PC-3 (cell line): Measurements from ENCODE around the gene ORC5. TPM values are rescaled to one million over a fixed set of nuclear protein-coding genes. Genes with fewer than 3 reads are reported as not detected.
"Not testable (repeated sequence)": the region's sequence is repeated elsewhere in the genome, so short reads cannot be mapped to it uniquely, and the experiment has no call there.

Experiments
- ATAC-seq: fragments of 200-7000 bp; cut with Tn5 transposase; 2 replicates; pipeline ENCODE4 v1.9.1; 2020; ENCODE audit warnings: mild to moderate bottlenecking, moderate library complexity
- BruUV-seq: library from RNA; stranded (reverse); fragments of 400-500 nt; replicated peaks from 2 replicates; lab custom pipeline; 2021; lab: Mats Ljungman, UMichigan
- CTCF ChIA-PET: fragments of 300-600 bp; sonication (Branson Sonifier 250); formaldehyde crosslinking; loops from one replicate; lab custom pipeline; 2022; ENCODE audit warnings: antibody characterized with exemption; lab: Charles Lee
- POLR2A ChIA-PET: fragments of 300-600 bp; sonication (Branson Sonifier 250); formaldehyde crosslinking; loops from one replicate; lab custom pipeline; 2022; ENCODE audit warnings: antibody characterized with exemption; ENCODE audit not compliant: unreplicated experiment; lab: Charles Lee
- DNase-seq: peaks from one replicate; pipeline ENCODE4 v3.0.0-alpha.2; 2015
- H2AFZ ChIP-seq: fragments of 300-600 bp; sonication (generic); 2 replicates; pipeline ENCODE4 v1.6.0; 2016; ENCODE audit warnings: antibody characterized with exemption, low read length
- H3F3A ChIP-seq: fragments of 300-600 bp; sonication (generic); one replicate; pipeline ENCODE4 v1.6.0; 2017; ENCODE audit warnings: antibody characterized with exemption, low read length, control low read depth, mild to moderate bottlenecking; ENCODE audit not compliant: unreplicated experiment
- H3K27ac ChIP-seq: fragments of 300-600 bp; sonication (generic); 2 replicates; pipeline ENCODE4 v1.5.1; 2016; ENCODE audit warnings: mild to moderate bottlenecking, low read length
- H3K27me3 ChIP-seq: fragments of 300-600 bp; sonication (generic); 2 replicates; pipeline ENCODE4 v1.6.1; 2016; ENCODE audit warnings: low read length, mixed read lengths
- H3K36me3 ChIP-seq: fragments of 300-600 bp; sonication (generic); 2 replicates; pipeline ENCODE4 v1.6.1; 2016; ENCODE audit warnings: low read depth, mixed run types, low read length, mixed read lengths
- H3K4me1 ChIP-seq: fragments of 300-600 bp; sonication (generic); 2 replicates; pipeline ENCODE4 v1.5.1; 2016; ENCODE audit warnings: low read length; ENCODE audit not compliant: insufficient read depth
- H3K4me2 ChIP-seq: fragments of 300-600 bp; sonication (generic); 2 replicates; pipeline ENCODE4 v1.6.0; 2016; ENCODE audit warnings: low read length
- H3K4me3 ChIP-seq: fragments of 300-600 bp; sonication (generic); 2 replicates; pipeline ENCODE4 v1.5.1; 2016; ENCODE audit warnings: mild to moderate bottlenecking, low read length, mixed read lengths
- H3K79me2 ChIP-seq: fragments of 300-600 bp; sonication (generic); 2 replicates; pipeline ENCODE4 v1.6.1; 2017; ENCODE audit warnings: low read length, mixed read lengths
- H3K9ac ChIP-seq: fragments of 300-600 bp; sonication (generic); 2 replicates; pipeline ENCODE4 v1.6.0; 2016; ENCODE audit warnings: mild to moderate bottlenecking, low read length
- H3K9me2 ChIP-seq: fragments of 300-600 bp; sonication (generic); replicated peaks from 2 replicates; pipeline ENCODE4 v1.6.1; 2016; ENCODE audit warnings: mixed run types, low read length, mixed read lengths
- H3K9me3 ChIP-seq: fragments of 300-600 bp; sonication (generic); 2 replicates; pipeline ENCODE4 v1.6.1; 2016; ENCODE audit warnings: low read length, mixed read lengths
- H4K20me1 ChIP-seq: fragments of 300-600 bp; sonication (generic); 2 replicates; pipeline ENCODE4 v1.6.1; 2016; ENCODE audit warnings: low read length, mixed read lengths
- EZH2 ChIP-seq: fragments of 300-600 bp; sonication (generic); IDR thresholded peaks from one replicate; pipeline ENCODE4 v1.6.1; 2017; ENCODE audit warnings: antibody characterized with exemption, mild to moderate bottlenecking, low read length; ENCODE audit not compliant: unreplicated experiment
- EZH2phosphoT487 ChIP-seq: fragments of 300-600 bp; sonication (generic); IDR thresholded peaks from 2 replicates; pipeline ENCODE4 v1.6.1; 2018; ENCODE audit warnings: mild to moderate bottlenecking, antibody characterized with exemption, low read length, borderline replicate concordance
- intact Hi-C: fragments of 100-400 bp; cut with micrococcal nuclease; formaldehyde crosslinking; loops from 2 replicates; pipeline ENCODE4 v1.9.0; 2023
- total RNA-seq: library from RNA; depleted of rRNA; stranded (reverse); fragments of >200 nt; gene quantifications from 2 replicates; pipeline ENCODE4 v1.2.3, GENCODE V29; 2014
- TF ChIP-seq, protein P1 (sequence below): fragments of 300-600 bp; sonication (generic); conservative IDR thresholded peaks from 2 replicates; pipeline ENCODE4 v1.5.1; 2017; ENCODE audit warnings: antibody characterized with exemption, low read depth, mild to moderate bottlenecking, low read length

Gene ORC5
- total RNA-seq, 1 experiment from 2014 or later, result 34.5 TPM

DNA sequence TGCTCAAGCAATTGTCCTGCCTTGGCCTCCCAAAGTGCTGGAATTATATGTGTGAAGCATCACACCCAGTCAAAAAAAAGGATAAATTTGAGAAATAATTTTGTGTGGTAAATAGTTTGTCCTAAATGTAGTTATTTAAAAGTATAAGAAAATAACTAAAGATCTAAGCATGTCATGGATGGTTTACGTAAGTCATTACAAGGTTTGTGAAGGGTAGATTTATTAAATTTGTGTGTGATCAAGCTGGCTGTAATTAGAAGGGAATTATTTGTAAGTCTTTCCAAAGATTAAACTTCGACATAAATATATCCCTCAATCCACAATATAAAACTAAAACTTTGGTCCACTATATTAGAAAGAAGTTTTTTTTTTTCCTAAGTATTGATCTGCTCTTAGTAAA lies 28.6 kb downstream of the ORC5 start:
- Histone ChIP-seq H3K4me3 (no peak overlapping the region), H2AFZ (no peak overlapping the region), H4K20me1 (no peaks in the 10 kb centered on the region), H3K27ac (no peak overlapping the region), H3F3A (no peaks in the 10 kb centered on the region), H3K9me3 (peaks cover 24% of the 10 kb centered on the region), H3K9ac (no peak overlapping the region), H3K4me1 (no peaks in the 10 kb centered on the region), H3K36me3 (peaks cover 60% of the 10 kb centered on the region), H3K27me3 (no peaks in the 10 kb centered on the region), H3K9me2 (no peaks in the 10 kb centered on the region), H3K4me2 (no peak overlapping the region), H3K79me2 (no peaks in the 10 kb centered on the region)
- BruUV-seq, result no TSS peak
- intact Hi-C loops, result no loop called here
- DNase-seq (peak; percentile 4), ATAC-seq (no peak)
- ChIA-PET CTCF (no interaction called here), POLR2A (interaction anchor here (0.6 kb wide), 1 partner anchor 24 kb away, joined by 3 read pairs; no protein-coding TSS in a partner anchor)
- TF ChIP-seq EZH2phosphoT487, result no peak
- TF ChIP-seq, protein P1, sequence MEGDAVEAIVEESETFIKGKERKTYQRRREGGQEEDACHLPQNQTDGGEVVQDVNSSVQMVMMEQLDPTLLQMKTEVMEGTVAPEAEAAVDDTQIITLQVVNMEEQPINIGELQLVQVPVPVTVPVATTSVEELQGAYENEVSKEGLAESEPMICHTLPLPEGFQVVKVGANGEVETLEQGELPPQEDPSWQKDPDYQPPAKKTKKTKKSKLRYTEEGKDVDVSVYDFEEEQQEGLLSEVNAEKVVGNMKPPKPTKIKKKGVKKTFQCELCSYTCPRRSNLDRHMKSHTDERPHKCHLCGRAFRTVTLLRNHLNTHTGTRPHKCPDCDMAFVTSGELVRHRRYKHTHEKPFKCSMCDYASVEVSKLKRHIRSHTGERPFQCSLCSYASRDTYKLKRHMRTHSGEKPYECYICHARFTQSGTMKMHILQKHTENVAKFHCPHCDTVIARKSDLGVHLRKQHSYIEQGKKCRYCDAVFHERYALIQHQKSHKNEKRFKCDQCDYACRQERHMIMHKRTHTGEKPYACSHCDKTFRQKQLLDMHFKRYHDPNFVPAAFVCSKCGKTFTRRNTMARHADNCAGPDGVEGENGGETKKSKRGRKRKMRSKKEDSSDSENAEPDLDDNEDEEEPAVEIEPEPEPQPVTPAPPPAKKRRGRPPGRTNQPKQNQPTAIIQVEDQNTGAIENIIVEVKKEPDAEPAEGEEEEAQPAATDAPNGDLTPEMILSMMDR, result no peak
- TF ChIP-seq EZH2, result no peak

DNA sequence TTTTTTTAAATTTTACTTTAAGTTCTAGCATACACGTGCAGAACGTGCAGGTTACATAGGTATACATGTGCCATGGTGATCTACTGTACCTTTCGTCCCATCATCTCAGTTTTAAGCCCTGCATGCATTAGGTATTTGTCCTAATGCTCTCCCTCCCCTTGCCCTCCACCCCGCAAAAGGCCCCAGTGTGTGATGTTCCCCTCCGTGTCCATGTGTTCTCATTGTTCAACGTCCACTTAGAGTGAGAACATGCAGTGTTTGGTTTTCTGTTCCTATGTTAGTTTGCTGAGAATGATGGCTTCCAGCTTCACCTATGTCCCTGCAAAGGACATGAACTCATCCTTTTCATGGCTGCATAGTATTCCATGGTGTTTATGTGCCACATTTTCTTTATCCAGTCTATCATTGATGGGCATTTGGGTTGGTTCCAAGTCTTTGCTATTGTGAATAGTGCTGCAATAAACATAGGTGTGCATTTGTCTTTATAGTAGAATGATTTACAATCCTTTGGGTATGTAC lies 30.2 kb downstream of the ORC5 start:
- H3K79me2 ChIP-seq, H3K27me3 ChIP-seq, CTCF ChIA-PET, POLR2A ChIA-PET, H3K4me1 ChIP-seq, H3K9me2 ChIP-seq, H3K4me2 ChIP-seq, H3K27ac ChIP-seq, H3F3A ChIP-seq, ATAC-seq, DNase-seq, H3K9ac ChIP-seq, BruUV-seq, H2AFZ ChIP-seq, H4K20me1 ChIP-seq, intact Hi-C loops, H3K4me3 ChIP-seq: not testable (repeated sequence)
- Histone ChIP-seq H3K9me3 (peaks cover 24% of the 10 kb centered on the region; the same call in 1 of the 2 replicates), H3K36me3 (peaks cover 46% of the 10 kb centered on the region)

DNA sequence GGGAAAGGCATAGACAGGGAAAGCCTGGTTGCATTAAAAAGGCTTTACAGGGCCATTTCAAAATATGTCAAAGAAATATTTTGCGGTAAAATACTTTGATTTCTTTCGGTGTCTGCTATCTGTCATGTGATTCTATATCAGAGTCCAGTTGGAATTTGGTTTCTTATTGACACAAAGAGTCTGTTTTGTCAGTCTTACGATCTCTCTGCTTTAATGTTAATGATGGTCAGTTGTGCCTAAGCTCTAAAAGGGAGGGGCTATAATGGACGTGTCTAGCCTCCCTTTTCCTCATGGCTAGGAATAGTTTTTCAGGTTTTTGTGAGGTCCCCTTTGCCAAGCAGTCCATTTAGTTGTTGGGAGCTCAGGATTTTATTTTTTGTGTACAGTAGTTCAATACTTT lies 31.5 kb downstream of the ORC5 start:
- Histone ChIP-seq H3K27me3 (no peaks in the 10 kb centered on the region), H3K4me2 (no peak overlapping the region), H3F3A (no peaks in the 10 kb centered on the region), H3K9me2 (no peaks in the 10 kb centered on the region), H3K4me1 (no peaks in the 10 kb centered on the region), H4K20me1 (no peaks in the 10 kb centered on the region), H3K27ac (no peak overlapping the region), H3K79me2 (no peaks in the 10 kb centered on the region), H3K9ac (no peak overlapping the region), H3K36me3 (peaks cover 43% of the 10 kb centered on the region), H3K9me3 (peaks cover 23% of the 10 kb centered on the region; the same call in 1 of the 2 replicates), H3K4me3 (no peak overlapping the region), H2AFZ (no peak overlapping the region)
- CTCF ChIA-PET, result no interaction called here
- ATAC-seq (no peak), DNase-seq (no peak)
- no TSS peak for BruUV-seq
- POLR2A ChIA-PET, result no interaction called here
- TF ChIP-seq, protein P1, result no peak
- TF ChIP-seq EZH2phosphoT487, result no peak
- TF ChIP-seq EZH2, result no peak
- intact Hi-C loops, result no loop called here
